GM19395 (cell line): Measurements from ENCODE around the gene NUDT16.

ENCODE experiments used
- ATAC-seq: cut with Tn5 transposase; IDR thresholded peaks from one replicate; pipeline ENCODE4 v1.9.1; 2021; ENCODE audit warnings: mild to moderate bottlenecking, moderate library complexity; ENCODE audit not compliant: unreplicated experiment

The NUDT16 gene

GRCh38 chr3:131380821-131381444, 641 bp upstream of the NUDT16 start:
- peak; percentile 2 for ATAC-seq

DNA sequence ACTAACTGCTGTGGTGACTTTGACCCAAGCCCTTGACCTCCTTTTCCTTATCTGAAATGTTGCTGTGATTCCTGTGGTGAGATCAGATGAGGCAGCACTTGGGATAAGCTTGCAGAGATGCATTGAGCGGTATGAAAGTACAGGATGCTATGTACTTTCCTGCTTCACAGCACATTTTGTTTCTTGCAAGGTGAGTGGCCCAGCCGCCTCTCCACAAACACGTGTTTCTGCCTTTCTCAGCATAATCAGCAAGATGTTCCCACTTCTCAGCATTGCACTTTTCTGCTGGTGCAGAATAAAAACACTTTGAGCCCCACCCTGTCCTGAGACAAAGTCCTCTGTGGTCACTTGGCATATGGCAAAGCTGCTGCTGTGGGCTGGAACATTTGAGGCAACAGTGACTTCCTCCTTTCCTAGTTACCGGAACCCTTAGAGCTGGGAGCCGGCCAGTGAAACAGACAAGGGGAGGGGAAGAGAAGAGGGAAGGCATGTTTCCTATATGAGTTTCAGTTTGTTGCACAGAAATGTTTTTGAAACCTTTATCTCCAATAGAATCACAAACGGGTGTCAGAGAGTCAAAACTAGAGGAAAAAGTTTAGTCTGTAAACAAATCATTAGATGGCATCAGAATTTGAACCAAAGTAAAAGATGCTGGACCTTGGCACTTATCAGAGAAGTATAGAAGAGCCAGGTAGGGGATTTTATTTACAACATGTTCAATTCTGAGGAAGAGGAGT, 5.0 kb downstream of the NUDT16 start:
- ATAC-seq = no peak

DNA sequence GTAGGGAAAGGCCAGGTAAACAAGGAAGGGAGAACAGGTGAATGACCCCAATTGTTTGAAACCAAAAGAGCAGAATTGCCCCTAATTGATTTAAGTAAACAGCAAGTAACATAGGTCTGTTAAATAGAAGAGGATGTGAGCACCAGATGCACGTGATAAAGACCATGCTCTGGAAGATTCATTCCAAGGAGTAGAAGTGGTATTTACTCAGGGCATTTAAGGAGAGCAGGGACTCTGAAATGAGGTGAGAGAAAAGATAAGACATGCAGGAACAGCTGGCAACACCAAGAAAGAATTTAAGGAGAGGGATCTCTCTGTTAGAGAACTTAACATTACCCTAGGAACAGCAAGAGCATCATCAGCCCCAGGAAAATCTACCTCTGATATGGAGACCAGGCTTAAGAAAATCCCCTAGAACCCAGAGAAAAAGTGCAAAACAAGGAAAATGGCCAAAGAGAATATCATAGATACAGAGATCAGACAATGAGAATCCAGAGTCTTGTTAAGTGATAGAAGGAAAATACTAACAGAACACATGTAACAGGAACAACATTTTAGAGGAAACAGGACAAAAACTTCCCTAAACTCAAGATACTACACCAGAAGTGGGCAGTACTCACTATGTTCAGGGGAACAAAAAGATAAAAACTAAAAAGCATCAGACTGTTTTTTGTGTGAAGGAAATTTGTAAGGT, 6.4 kb downstream of the NUDT16 start:
- ATAC-seq = no peak

DNA sequence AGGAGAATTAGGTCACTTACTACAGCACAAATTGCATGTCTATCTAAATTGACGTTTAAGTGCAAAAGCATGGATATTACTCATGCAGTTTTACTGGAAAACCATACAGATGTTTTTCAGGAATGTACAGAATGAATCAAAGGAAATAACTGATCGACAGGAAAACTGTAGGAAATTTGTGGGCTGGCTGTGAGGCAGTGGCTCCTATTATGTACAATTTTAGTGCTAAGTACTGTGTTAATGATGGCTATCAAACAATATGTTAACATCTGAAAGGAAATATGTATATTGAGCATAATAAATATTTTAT, 6.9 kb downstream of the NUDT16 start:
- no peak for ATAC-seq

GRCh38 chr3:131390331-131390730, 8.8 kb downstream of the NUDT16 start:
- no peak for ATAC-seq

DNA sequence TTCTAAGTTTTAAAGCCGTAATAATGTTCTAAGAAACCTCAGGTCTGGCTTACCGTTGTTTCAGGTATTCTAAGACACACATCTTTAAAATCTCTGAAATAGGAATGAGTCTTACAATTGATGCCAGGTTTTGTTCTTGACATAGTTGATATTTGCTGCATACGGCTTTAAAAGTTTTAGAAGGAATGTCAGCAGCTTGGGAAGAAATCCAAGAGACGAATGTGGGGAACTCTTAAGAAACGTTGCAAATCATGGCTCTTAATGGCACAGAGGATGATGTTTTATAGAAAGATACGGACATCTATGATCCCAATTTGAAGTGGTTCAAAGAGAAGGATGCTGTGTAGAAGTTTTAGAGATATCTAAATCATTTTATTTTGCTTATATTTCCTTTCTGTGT, 11.5 kb downstream of the NUDT16 start:
- ATAC-seq = no peak

- no peak for ATAC-seq
Measured at GRCh38 chr3:131393868-131394267, 12.3 kb downstream of the NUDT16 start.

DNA sequence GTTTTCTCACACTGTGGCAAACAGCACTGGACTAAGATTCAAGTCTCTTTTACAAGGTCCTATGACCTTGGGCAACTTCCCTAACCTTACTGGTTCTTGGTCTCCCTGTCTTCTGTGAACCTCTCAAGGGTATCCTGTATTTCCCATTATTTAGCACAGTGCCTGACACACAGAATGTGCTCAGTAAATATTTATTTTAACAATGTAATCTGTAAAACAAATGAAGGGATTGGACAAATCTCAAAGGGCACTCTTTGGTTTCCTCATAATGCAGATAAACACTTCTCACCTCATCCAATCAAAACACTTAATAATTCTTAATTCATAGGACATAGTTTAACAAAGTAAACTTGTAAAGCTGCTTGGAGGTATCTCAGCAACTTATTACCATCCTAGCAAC, 12.8 kb downstream of the NUDT16 start:
- ATAC-seq = no peak

GRCh38 chr3:131396170-131396569, 14.6 kb downstream of the NUDT16 start:
- no peak for ATAC-seq

DNA sequence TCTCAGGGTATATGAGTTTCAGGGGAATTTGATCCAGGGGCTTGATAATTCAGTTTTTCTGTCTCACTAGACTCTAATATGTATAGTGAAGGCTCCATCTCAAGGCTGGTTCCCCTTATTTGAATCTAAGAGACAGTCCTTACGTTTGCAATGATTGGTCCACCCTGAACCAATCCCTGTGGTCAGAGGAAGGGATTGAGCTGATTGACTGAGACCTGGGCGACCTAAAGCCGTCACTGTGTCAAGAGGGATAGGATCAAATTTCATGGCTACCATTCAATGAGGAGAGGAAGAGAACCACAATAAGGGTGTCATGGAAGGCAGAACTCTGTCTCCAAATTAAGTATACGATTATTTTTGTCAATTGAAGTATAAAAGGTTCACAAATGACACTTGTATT, 16.3 kb downstream of the NUDT16 start:
- ATAC-seq = no peak

DNA sequence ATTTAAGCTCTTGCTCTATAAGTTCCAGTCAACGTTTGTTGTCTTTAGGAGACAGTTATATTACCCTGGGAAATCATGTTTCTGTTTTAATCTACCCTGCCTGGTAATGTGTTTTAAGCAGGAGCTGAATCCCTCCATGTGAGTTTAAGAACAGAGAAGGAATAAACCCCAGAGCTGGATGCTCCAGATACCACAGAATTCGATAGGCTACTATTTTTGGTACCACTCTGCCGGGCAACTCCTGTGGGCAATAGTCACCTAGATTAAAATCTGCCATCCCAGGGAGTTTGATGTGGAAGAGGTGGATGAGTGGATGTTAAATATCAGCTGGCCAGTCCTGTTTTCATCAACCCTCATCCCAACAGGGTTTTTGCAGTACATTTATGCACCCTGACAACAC, 20.4 kb downstream of the NUDT16 start:
- no peak for ATAC-seq

GRCh38 chr3:131402391-131403039, 20.9 kb downstream of the NUDT16 start:
- no peak for ATAC-seq

GRCh38 chr3:131403216-131403895, 21.8 kb downstream of the NUDT16 start:
- no peak for ATAC-seq

DNA sequence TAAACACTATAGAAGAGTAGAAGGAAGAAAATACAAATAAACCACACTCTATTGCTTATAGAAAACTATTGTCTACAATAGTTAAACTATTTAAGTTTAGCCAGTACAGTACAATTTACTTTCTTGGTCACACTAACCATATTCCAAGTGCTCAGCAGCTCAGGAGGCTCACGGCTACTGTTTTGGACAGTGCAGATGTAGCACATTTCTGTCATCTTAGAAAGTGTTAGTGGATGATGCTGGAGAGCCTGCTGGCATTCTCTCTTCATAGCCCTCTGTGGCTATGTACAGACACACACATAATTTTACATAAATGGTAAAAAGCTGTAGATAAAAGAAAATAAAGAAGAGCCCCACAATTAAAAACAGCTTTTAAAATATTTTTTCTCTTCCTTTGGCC, 23.8 kb downstream of the NUDT16 start:
- no peak for ATAC-seq

GRCh38 chr3:131406274-131406673, 24.7 kb downstream of the NUDT16 start:
- ATAC-seq = no peak

DNA sequence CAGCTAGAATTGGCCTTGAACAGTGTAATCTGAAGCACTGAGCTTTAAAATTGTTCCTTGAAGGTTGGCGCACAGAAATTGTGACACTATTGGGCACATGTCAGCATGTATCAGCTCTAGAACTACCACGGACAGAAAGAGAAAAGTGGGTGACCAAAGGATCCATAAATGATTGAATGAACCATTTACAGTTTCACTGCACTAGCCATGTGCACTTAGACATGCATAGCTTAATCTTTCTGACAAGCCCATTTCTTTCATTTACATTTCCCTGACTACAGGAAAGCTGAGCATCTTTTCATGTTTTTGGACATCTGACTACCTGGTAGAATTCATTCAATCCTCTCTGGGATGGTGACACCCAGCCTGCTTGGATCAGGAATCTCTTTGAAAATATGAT, 36.2 kb downstream of the NUDT16 start:
- no peak for ATAC-seq

DNA sequence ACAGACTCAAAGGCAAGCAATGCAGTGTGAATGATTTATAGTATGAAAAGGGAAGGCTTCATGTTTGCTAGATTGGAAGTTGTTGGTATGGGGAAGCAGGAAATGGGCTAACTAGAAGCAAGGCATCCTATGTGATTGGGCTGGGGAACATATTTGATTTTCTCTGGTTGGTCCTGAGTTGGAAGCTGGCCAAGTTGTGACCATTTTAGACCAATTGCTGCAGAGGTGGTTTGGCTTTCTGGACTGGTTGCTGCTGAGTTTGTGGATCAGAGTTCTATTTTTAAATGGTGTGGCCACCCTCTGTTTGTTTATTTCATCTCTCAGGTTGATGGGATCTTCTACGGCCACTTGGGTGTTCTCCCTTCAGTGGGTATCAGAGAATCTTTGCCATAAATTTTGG, 39.7 kb downstream of the NUDT16 start:
- no peak for ATAC-seq

DNA sequence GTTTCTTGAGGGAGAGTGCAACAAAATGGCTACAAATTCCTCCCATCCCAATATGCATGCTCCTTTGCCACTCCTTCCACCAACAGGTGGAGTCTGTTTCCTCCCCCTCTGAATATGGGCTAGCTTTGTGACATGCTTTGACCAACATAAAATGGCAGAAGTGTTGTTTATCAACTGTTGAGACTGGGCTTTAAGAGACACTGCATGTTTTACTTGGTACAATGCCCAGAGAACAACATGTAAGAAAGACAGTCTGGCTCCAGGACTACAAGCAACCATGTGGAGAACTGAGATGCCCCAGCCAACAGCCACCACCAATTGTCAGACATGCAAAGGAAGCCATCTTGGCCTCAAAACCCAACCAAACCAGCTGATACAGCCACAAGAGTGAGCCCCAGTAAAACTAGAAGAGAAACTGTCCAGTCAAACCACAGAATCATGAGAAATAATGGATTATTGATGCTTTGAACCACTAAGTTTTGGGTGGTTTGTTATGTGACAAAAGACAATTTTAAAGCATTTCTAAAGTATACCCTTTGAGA, 40.5 kb downstream of the NUDT16 start:
- ATAC-seq = no peak

DNA sequence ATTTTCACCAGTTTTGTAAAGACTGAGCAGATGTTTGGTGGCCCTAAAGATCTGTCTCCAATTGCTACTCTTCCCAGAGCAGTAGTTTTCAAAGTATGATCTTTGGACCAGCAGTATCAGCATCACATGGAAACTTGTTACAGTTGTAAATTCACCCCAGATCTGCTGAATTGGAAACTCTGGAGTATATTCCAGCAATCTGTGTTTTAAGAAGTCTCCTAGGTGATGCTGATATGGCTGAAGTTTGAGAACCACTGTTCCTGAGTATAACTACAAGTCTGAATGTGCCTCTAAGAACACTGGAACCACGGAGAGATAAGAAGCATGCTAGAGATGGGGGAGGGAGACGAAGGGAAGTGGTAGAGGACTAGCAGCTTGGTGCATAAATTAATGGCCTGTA, 45.7 kb downstream of the NUDT16 start:
- no peak for ATAC-seq

GRCh38 chr3:131431754-131432153, 50.2 kb downstream of the NUDT16 start:
- ATAC-seq = no peak

GRCh38 chr3:131432441-131432840, 50.9 kb downstream of the NUDT16 start:
- no peak for ATAC-seq
